Measurements from ENCODE around the gene SCRT2.

- TF ChIP-seq, protein P1, sequence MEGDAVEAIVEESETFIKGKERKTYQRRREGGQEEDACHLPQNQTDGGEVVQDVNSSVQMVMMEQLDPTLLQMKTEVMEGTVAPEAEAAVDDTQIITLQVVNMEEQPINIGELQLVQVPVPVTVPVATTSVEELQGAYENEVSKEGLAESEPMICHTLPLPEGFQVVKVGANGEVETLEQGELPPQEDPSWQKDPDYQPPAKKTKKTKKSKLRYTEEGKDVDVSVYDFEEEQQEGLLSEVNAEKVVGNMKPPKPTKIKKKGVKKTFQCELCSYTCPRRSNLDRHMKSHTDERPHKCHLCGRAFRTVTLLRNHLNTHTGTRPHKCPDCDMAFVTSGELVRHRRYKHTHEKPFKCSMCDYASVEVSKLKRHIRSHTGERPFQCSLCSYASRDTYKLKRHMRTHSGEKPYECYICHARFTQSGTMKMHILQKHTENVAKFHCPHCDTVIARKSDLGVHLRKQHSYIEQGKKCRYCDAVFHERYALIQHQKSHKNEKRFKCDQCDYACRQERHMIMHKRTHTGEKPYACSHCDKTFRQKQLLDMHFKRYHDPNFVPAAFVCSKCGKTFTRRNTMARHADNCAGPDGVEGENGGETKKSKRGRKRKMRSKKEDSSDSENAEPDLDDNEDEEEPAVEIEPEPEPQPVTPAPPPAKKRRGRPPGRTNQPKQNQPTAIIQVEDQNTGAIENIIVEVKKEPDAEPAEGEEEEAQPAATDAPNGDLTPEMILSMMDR (IDR thresholded peaks at IDR 0.05): no peak
- no peak for TF ChIP-seq POLR2A (IDR thresholded peaks at IDR 0.05)
These were observed 26.0 kb upstream of the SCRT2 start for GRCh38 chr20:701401-702129.

All from thyroid gland (tissue), 4 donors.